Endothelial cell of umbilical vein (primary cell): ENCODE measurements around the gene TRNP1. TPM values are rescaled to one million over a fixed set of nuclear protein-coding genes. Genes with fewer than 3 reads are reported as not detected.

ENCODE experiments used
- BruUV-seq: library from RNA; stranded (reverse); fragments of 400-500 nt; replicated peaks from 2 replicates; lab custom pipeline; 2021; lab: Mats Ljungman, UMichigan
- CTCF ChIA-PET: fragments of 300-600, 350-600 bp; sonication (Branson Sonifier 250); formaldehyde crosslinking; loops from one replicate; lab custom pipeline; 2021; ENCODE audit warnings: antibody characterized with exemption, inconsistent platforms; lab: Charles Lee
- POLR2A ChIA-PET: fragments of 300-600, 350-600 bp; sonication (Branson Sonifier 250); formaldehyde crosslinking; loops from one replicate; lab custom pipeline; 2021; ENCODE audit warnings: antibody characterized with exemption, inconsistent platforms; lab: Charles Lee
- DNase-seq: peaks from one replicate; pipeline ENCODE4 v3.0.0-alpha.2; 2011; ENCODE audit warnings: low read depth, low spot score
- FAIRE-seq: peaks from 2 replicates; lab custom pipeline; 2011; peaks lifted over from hg19 to GRCh38; lab: Jason Lieb, UNC
- H2AFZ ChIP-seq: 2 replicates; pipeline ENCODE4 v1.6.0; 2012; ENCODE audit warnings: low read depth, low read length, control low read depth, inconsistent platforms
- H3K27ac ChIP-seq: 2 replicates; pipeline ENCODE4 v1.5.1; 2011; ENCODE audit warnings: low read depth, mild to moderate bottlenecking, control low read depth, low read length, moderate library complexity; ENCODE audit not compliant: insufficient read depth
- H3K27me3 ChIP-seq, 2 experiments: 2 replicates each; pipeline versions ENCODE4 v1.6.0 to v1.6.1; 2011; ENCODE audit warnings: low read length in 2 of 2, mixed read lengths in 1 of 2; ENCODE audit not compliant: control insufficient read depth in 2 of 2, insufficient read depth in 2 of 2
- H3K36me3 ChIP-seq, 2 experiments: 2 replicates in 1 of 2; 3 replicates in 1 of 2; pipeline ENCODE4 v1.5.1; 2011; ENCODE audit warnings: low read length in 2 of 2, mild to moderate bottlenecking in 1 of 2, moderate library complexity in 1 of 2; ENCODE audit not compliant: control insufficient read depth in 2 of 2, insufficient read depth in 2 of 2; ENCODE audit errors: extremely low read depth in 1 of 2
- H3K4me1 ChIP-seq: 3 replicates; pipeline ENCODE4 v1.5.1; 2011; ENCODE audit warnings: mild to moderate bottlenecking, low read length; ENCODE audit not compliant: control insufficient read depth, insufficient read depth; ENCODE audit errors: extremely low read depth
- H3K4me2 ChIP-seq: 2 replicates; pipeline ENCODE4 v1.6.1; 2011; ENCODE audit warnings: low read length, control low read depth, mixed read lengths; ENCODE audit not compliant: insufficient read depth
- H3K4me3 ChIP-seq, 3 experiments: fragments of 200-600 bp in 1 of 3; sonication (generic), shearing (Covaris generic) in 1 of 3; replicated peaks in 1 of 3; 2 replicates each; pipeline ENCODE4 v1.5.1; 2011 to 2016; ENCODE audit warnings: control low read depth in 3 of 3, low read length in 3 of 3, mild to moderate bottlenecking in 2 of 3, inconsistent platforms in 1 of 3, low read depth in 1 of 3, moderate library complexity in 1 of 3; ENCODE audit not compliant: insufficient read depth in 1 of 3
- H3K79me2 ChIP-seq: 2 replicates; pipeline ENCODE4 v1.6.0; 2012; ENCODE audit warnings: low read length, inconsistent platforms; ENCODE audit not compliant: control insufficient read depth, insufficient read depth
- H3K9ac ChIP-seq: replicated peaks from 2 replicates; pipeline ENCODE3; 2011; ENCODE audit warnings: low read length, control low read depth; ENCODE audit not compliant: insufficient read depth; ENCODE audit errors: extremely low read depth
- H3K9me1 ChIP-seq: replicated peaks from 3 replicates; pipeline ENCODE4 v1.6.0; 2011; ENCODE audit warnings: mild to moderate bottlenecking, low read length; ENCODE audit not compliant: control insufficient read depth, insufficient read depth; ENCODE audit errors: extremely low read depth
- H3K9me3 ChIP-seq: replicated peaks from 2 replicates; pipeline ENCODE4 v1.5.1; 2012; ENCODE audit warnings: low read length, inconsistent platforms; ENCODE audit not compliant: control insufficient read depth, insufficient read depth
- H4K20me1 ChIP-seq: replicated peaks from 2 replicates; pipeline ENCODE3; 2011; ENCODE audit warnings: mild to moderate bottlenecking, low read length; ENCODE audit not compliant: control insufficient read depth, insufficient read depth; ENCODE audit errors: extremely low read depth
- CTCF ChIP-seq, 2 donors: IDR thresholded peaks; 1 replicate in 1 of 2; 2 replicates in 1 of 2; pipeline ENCODE4 v1.5.1; 2011; ENCODE audit warnings: low read length in 2 of 2, mild to moderate bottlenecking in 2 of 2, moderate library complexity in 2 of 2, control low read depth in 1 of 2, inconsistent platforms in 1 of 2, low read depth in 1 of 2; ENCODE audit not compliant: insufficient read depth in 1 of 2; ENCODE audit errors: extremely low read depth in 1 of 2
- EZH2 ChIP-seq: IDR thresholded peaks from 2 replicates; pipeline ENCODE4 v1.6.1; 2012; ENCODE audit warnings: borderline replicate concordance, low read depth, mild to moderate bottlenecking, moderate library complexity, low read length, inconsistent platforms; ENCODE audit not compliant: severe bottlenecking
- FOS ChIP-seq: IDR thresholded peaks from 2 replicates; pipeline ENCODE4 v1.6.1; 2011; ENCODE audit warnings: mild to moderate bottlenecking, low read length, moderate library complexity, borderline replicate concordance; ENCODE audit not compliant: insufficient read depth
- GATA2 ChIP-seq: IDR thresholded peaks from 2 replicates; pipeline ENCODE4 v1.7.0; 2011; ENCODE audit warnings: low read depth, mild to moderate bottlenecking, moderate library complexity, mixed read lengths, low read length; ENCODE audit not compliant: insufficient read length, insufficient read depth
- JUN ChIP-seq: IDR thresholded peaks from 2 replicates; pipeline ENCODE4 v1.6.1; 2011; ENCODE audit warnings: borderline replicate concordance, low read depth; ENCODE audit not compliant: insufficient read length, insufficient read depth
- MAX ChIP-seq: IDR thresholded peaks from 2 replicates; pipeline ENCODE4 v1.6.1; 2011; ENCODE audit not compliant: insufficient read depth, insufficient read length
- MYC ChIP-seq: IDR thresholded peaks from one replicate; pipeline ENCODE4 v1.6.1; 2011; ENCODE audit warnings: mild to moderate bottlenecking, low read depth, low read length
- POLR2A ChIP-seq: IDR thresholded peaks from 2 replicates; pipeline ENCODE4 v1.6.1; 2012; ENCODE audit warnings: low read depth, mild to moderate bottlenecking, control low read depth, low read length
- POLR2AphosphoS5 ChIP-seq: IDR thresholded peaks from 2 replicates; pipeline ENCODE4 v1.6.1; 2012; ENCODE audit warnings: low read depth, mild to moderate bottlenecking, control low read depth, low read length, moderate library complexity; ENCODE audit not compliant: insufficient read depth
- dilution Hi-C: fragments of 300-500 bp; cut with MboI; formaldehyde crosslinking; loops from one replicate; pipeline ENCODE4 v1.15.0; 2019; ENCODE audit warnings: low sequenced_read_pairs; ENCODE audit not compliant: extremely low pct_ligation_motif_present
- intact Hi-C: fragments of 100-400 bp; cut with micrococcal nuclease; formaldehyde crosslinking; loops from one replicate; pipeline ENCODE4 v1.10.0; 2022
- polyA plus RNA-seq, 4 experiments: library from polyadenylated mRNA; depleted of rRNA in 3 of 4; stranded (reverse) in 3 of 4; unstranded in 1 of 4; fragments of >200 nt; gene quantifications; 2 replicates each; pipeline versions ENCODE4 v1.2.1 to v1.2.3, GENCODE V29; 2011 to 2012; ENCODE audit warnings: missing spikeins in 1 of 4
- total RNA-seq: library from RNA; stranded (reverse); gene quantifications from 2 replicates; pipeline ENCODE4 v1.2.3, GENCODE V29; 2021

Gene TRNP1
- total and polyA plus RNA-seq, 2 donors (not counting 3 experiments of a cell fraction or from before 2014, with no cell fraction given), result 5.9 to 20.5 TPM

GRCh38 chr1:26959270-26959669 is 34.2 kb upstream of the TRNP1 start:
- no peak overlapping the region for H2AFZ ChIP-seq
- H3K4me2 ChIP-seq, result no peak overlapping the region
- H3K9me1 ChIP-seq, result no peaks in the 10 kb centered on the region
- dilution Hi-C loops (no loop called here), intact Hi-C loops (no loop called here)
- peaks cover 16% of the 10 kb centered on the region for H3K4me1 ChIP-seq
- no peak for FAIRE-seq
- ChIA-PET POLR2A (no interaction called here), CTCF (no interaction called here)
- DNase-seq, result no peak
- no TSS peak for BruUV-seq
- no peaks in the 10 kb centered on the region for H4K20me1 ChIP-seq
- TF ChIP-seq FOS (no peak), JUN (no peak), GATA2 (no peak), POLR2AphosphoS5 (no peak), CTCF (IDR thresholded peaks at IDR 0.05; ENCODE audit: extremely low read depth in 1 of 2, insufficient read depth in 1 of 2, low read depth in 1 of 2, low read length in 2 of 2) (no peak), EZH2 (no peak), MYC (no peak), MAX (no peak), POLR2A (no peak)
- H3K36me3 ChIP-seq, result no peaks in the 10 kb centered on the region
- H3K9ac ChIP-seq, result no peak overlapping the region
- no peaks in the 10 kb centered on the region for H3K9me3 ChIP-seq
- H3K4me3 ChIP-seq, result no peak overlapping the region
- no peaks in the 10 kb centered on the region for H3K79me2 ChIP-seq
- no peak overlapping the region for H3K27ac ChIP-seq
- peaks cover 22 to 24% of the 10 kb centered on the region in 2 experiments for H3K27me3 ChIP-seq
